GM23338 (cell line): ENCODE results near the gene FBXW4. TPM values are rescaled to one million over a fixed set of nuclear protein-coding genes. Genes with fewer than 3 reads are reported as not detected.

ENCODE experiments used
- ATAC-seq: fragments of 200-7000 bp; cut with Tn5 transposase; 3 replicates; pipeline ENCODE4 v1.9.1; 2020
- DNase-seq: peaks from one replicate; pipeline ENCODE4 v3.0.0-alpha.2; 2015; ENCODE audit warnings: low spot score
- H2AFZ ChIP-seq: fragments of 200-600 bp; sonication (generic); 2 replicates; pipeline ENCODE4 v1.8.0; 2016; ENCODE audit warnings: antibody characterized with exemption, mild to moderate bottlenecking, moderate library complexity
- H3F3A ChIP-seq: fragments of 200-600 bp; sonication (generic); replicated peaks from 2 replicates; pipeline ENCODE4 v1.8.0; 2017; ENCODE audit warnings: antibody characterized with exemption, mixed run types, low read depth
- H3K27ac ChIP-seq: fragments of 200-600 bp; sonication (generic); 2 replicates; pipeline ENCODE4 v1.6.1; 2016; ENCODE audit warnings: low read depth
- H3K27me3 ChIP-seq: fragments of 200-600 bp; sonication (generic); 2 replicates; pipeline ENCODE4 v1.8.0; 2016; ENCODE audit warnings: mild to moderate bottlenecking, mixed run types, moderate library complexity; ENCODE audit not compliant: insufficient read depth
- H3K36me3 ChIP-seq: fragments of 200-600 bp; sonication (generic); 2 replicates; pipeline ENCODE4 v1.8.0; 2016; ENCODE audit warnings: mild to moderate bottlenecking; ENCODE audit not compliant: insufficient read depth
- H3K4me1 ChIP-seq: fragments of 200-600 bp; sonication (generic); 2 replicates; pipeline ENCODE4 v1.8.0; 2016; ENCODE audit warnings: mild to moderate bottlenecking, moderate library complexity; ENCODE audit not compliant: insufficient read depth
- H3K4me2 ChIP-seq: fragments of 200-600 bp; sonication (generic); 2 replicates; pipeline ENCODE4 v1.7.1; 2017; ENCODE audit warnings: mixed run types
- H3K4me3 ChIP-seq: fragments of 200-600 bp; sonication (generic); 2 replicates; pipeline ENCODE4 v1.6.1; 2016; ENCODE audit warnings: mixed run types
- H3K79me2 ChIP-seq: fragments of 200-600 bp; sonication (generic); replicated peaks from 2 replicates; pipeline ENCODE4 v1.8.0; 2017; ENCODE audit warnings: mild to moderate bottlenecking; ENCODE audit not compliant: insufficient read depth
- H3K9me2 ChIP-seq: fragments of 200-600 bp; sonication (generic); 2 replicates; pipeline ENCODE4 v1.8.0; 2017; ENCODE audit not compliant: insufficient read depth
- H4K20me1 ChIP-seq: fragments of 200-600 bp; sonication (generic); replicated peaks from 2 replicates; pipeline ENCODE4 v1.8.0; 2017; ENCODE audit warnings: mild to moderate bottlenecking; ENCODE audit not compliant: insufficient read depth
- H3K27ac Mint-ChIP-seq: 2 replicates; pipeline ENCODE4 v1.8.0; 2020; ENCODE audit warnings: inconsistent platforms, mild to moderate bottlenecking, moderate library complexity, mixed read lengths
- H3K27me3 Mint-ChIP-seq: 3 replicates; pipeline ENCODE4 v1.8.0; 2022; ENCODE audit warnings: low read depth, mild to moderate bottlenecking, moderate library complexity, mixed read lengths, inconsistent platforms; ENCODE audit not compliant: insufficient read depth, poor library complexity
- H3K36me3 Mint-ChIP-seq: 3 replicates; pipeline ENCODE4 v1.8.0; 2021; ENCODE audit warnings: low read depth, mild to moderate bottlenecking, inconsistent platforms, moderate library complexity, mixed read lengths
- H3K4me1 Mint-ChIP-seq: 3 replicates; pipeline ENCODE4 v1.8.0; 2020; ENCODE audit warnings: mild to moderate bottlenecking, inconsistent platforms, mixed read lengths
- H3K4me3 Mint-ChIP-seq: 3 replicates; pipeline ENCODE4 v1.8.0; 2021; ENCODE audit warnings: moderate library complexity, mild to moderate bottlenecking, inconsistent platforms, mixed read lengths
- H3K9me3 Mint-ChIP-seq: 3 replicates; pipeline ENCODE4 v1.8.0; 2020; ENCODE audit warnings: moderate library complexity, mild to moderate bottlenecking, inconsistent platforms, mixed read lengths
- CTCF ChIP-seq, 2 experiments: fragments of 200-600 bp in 1 of 2; sonication (generic) in 1 of 2; conservative IDR thresholded peaks; 2 replicates each; pipeline versions ENCODE4 v1.5.1 to v1.6.1; 2016 to 2017; ENCODE audit warnings: antibody characterized with exemption in 2 of 2, low read depth in 2 of 2, mild to moderate bottlenecking in 2 of 2, moderate library complexity in 1 of 2
- ETS1 ChIP-seq: IDR thresholded peaks from 2 replicates; pipeline ENCODE4 v1.6.1; 2016; ENCODE audit warnings: antibody characterized with exemption
- EZH2phosphoT487 ChIP-seq: fragments of 200-600 bp; sonication (generic); IDR thresholded peaks from one replicate; pipeline ENCODE4 v1.8.1; 2018; ENCODE audit warnings: antibody characterized with exemption; ENCODE audit not compliant: unreplicated experiment
- POLR2AphosphoS5 ChIP-seq: IDR thresholded peaks from 2 replicates; pipeline ENCODE4 v1.6.1; 2016; ENCODE audit warnings: antibody characterized with exemption, low read depth
- STAT1 ChIP-seq: IDR thresholded peaks from one replicate; pipeline ENCODE4 v1.6.1; 2016; ENCODE audit warnings: antibody characterized with exemption; ENCODE audit not compliant: unreplicated experiment
- polyA plus RNA-seq: library from polyadenylated mRNA; unstranded; fragments of >200 nt; fragmentation: Nextera tagmentation; extraction: Ambion mirVana; gene quantifications from 2 replicates; pipeline ENCODE4 v1.2.1, GENCODE V29; 2016
- total RNA-seq: library from RNA; depleted of rRNA; stranded (reverse); fragments of >200 nt; shearing (Covaris generic); gene quantifications from 2 replicates; pipeline ENCODE4 v1.2.3, GENCODE V29; 2014

Gene FBXW4
- total and polyA plus RNA-seq, 2 experiments from 2014 or later, result 8.0 to 18.6 TPM

- H3K27ac Mint-ChIP-seq, result peak within 1 kb of the TSS; percentile 92
- Histone ChIP-seq H3K4me3 (peak within 1 kb of the TSS; percentile 99), H3K27ac (no peak within 1 kb of the TSS; the same call in 1 of the 2 replicates), H3K9me2 (no peaks in the 10 kb centered on the region), H3K36me3 (no peaks in the 10 kb centered on the region; the same call in none of the 2 replicates), H3K4me2 (peak within 1 kb of the TSS; percentile 91), H3F3A (no peaks in the 10 kb centered on the region), H2AFZ (peak within 1 kb of the TSS; percentile 96), H3K27me3 (no peaks in the 10 kb centered on the region), H3K79me2 (peaks cover 16% of the 10 kb centered on the region; the same call in 1 of the 2 replicates), H3K4me1 (peaks cover 14% of the 10 kb centered on the region), H4K20me1 (no peaks in the 10 kb centered on the region)
- H3K9me3 Mint-ChIP-seq, result no peaks in the 10 kb centered on the region
- peak within 1 kb of the TSS; percentile 98 for H3K4me3 Mint-ChIP-seq
- H3K36me3 Mint-ChIP-seq, result peaks cover 12% of the 10 kb centered on the region
- H3K27me3 Mint-ChIP-seq, result peaks cover 10% of the 10 kb centered on the region
- H3K4me1 Mint-ChIP-seq, result peaks cover 13% of the 10 kb centered on the region
- ATAC-seq (peak; percentile 97), DNase-seq (peak; percentile 99)
- TF ChIP-seq ETS1, result peak; percentile 81
- TF ChIP-seq CTCF (conservative IDR thresholded peaks at IDR 0.05; ENCODE audit: low read depth in 2 of 2), result no peak
- TF ChIP-seq POLR2AphosphoS5, result peak; percentile 89
Observed at GRCh38 chr10:101587725-101588653, 107.0 kb downstream of the FBXW4 start, which contains the start of the genes DPCD and POLL. Gene DPCD (plus strand): TSS chr10:101588321. CDS start chr10:101588337, 16 bp downstream. Gene POLL (minus strand): TSS chr10:101588257. CDS start chr10:101587360, 897 bp downstream.

- Mint-ChIP-seq H3K27me3 (peaks cover 10% of the 10 kb centered on the region), H3K4me3 (peak overlapping the region; percentile 12; the same call in 1 of the 3 replicates), H3K36me3 (peaks cover 17% of the 10 kb centered on the region), H3K27ac (no peak overlapping the region), H3K9me3 (no peaks in the 10 kb centered on the region), H3K4me1 (peaks cover 26% of the 10 kb centered on the region)
- H3K27me3 ChIP-seq, result no peaks in the 10 kb centered on the region
- H3F3A ChIP-seq, result no peaks in the 10 kb centered on the region
- no peak overlapping the region for H3K27ac ChIP-seq
- ATAC-seq, result no peak
- peaks cover 16% of the 10 kb centered on the region; the same call in 1 of the 2 replicates for H3K79me2 ChIP-seq
- no peaks in the 10 kb centered on the region; the same call in 1 of the 2 replicates for H4K20me1 ChIP-seq
- H3K36me3 ChIP-seq, result no peaks in the 10 kb centered on the region; the same call in none of the 2 replicates
- no peak overlapping the region for H3K4me2 ChIP-seq
- H3K4me1 ChIP-seq, result peaks cover 23% of the 10 kb centered on the region
- TF ChIP-seq STAT1 (no peak), EZH2phosphoT487 (no peak)
- H3K4me3 ChIP-seq, result no peak overlapping the region
- DNase-seq, result no peak
- H3K9me2 ChIP-seq, result no peaks in the 10 kb centered on the region
- no peak overlapping the region for H2AFZ ChIP-seq
Observed at GRCh38 chr10:101585841-101586240, 109.1 kb downstream of the FBXW4 start.
